ENCODE data around the gene RTL1. TPM values are rescaled to one million over a fixed set of nuclear protein-coding genes. Genes with fewer than 3 reads are reported as not detected.

Gene RTL1
- polyA plus RNA-seq, 1 experiment: not detected

DNA sequence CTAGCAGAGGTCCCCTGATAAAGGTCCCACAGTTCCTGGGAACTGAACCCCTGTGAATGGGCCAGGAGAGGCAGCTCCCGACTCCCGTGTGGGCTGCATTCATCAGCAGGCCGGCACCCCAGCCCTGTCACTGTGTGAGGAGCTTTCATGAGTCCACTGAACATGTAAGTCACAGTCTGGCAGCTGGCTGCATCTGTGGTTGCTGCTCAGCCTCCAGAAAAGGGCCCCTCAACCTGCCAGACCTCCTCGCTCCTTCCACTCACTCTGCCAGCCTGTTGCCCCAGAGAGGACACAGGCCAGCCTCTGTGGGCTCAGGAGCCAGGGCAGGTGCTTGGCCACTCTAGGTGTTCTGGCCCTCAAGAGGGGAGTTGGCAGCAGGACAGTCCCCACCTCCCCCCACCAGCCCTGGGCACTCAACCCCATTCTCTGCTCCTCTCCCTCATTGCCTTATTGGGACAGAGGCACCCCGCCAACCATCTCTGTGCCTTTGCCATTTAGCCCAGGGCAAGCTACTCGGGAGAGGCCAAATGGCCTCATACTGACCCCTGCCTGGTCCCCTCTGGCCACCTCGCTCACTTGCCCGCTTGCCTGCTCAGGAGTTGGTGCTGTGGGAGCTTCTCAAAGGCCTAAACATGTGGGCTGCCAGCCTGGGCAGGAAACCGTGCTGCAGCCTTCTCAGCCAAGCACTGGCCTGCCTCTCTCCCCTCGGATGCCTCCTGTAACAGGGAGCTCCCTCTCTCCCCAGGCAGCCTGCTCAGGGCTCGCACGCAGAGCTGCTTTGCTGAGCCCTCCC lies 1.9 kb downstream of the RTL1 start:
- POLR2A ChIA-PET: no interaction called here
- TF ChIP-seq, protein P1, sequence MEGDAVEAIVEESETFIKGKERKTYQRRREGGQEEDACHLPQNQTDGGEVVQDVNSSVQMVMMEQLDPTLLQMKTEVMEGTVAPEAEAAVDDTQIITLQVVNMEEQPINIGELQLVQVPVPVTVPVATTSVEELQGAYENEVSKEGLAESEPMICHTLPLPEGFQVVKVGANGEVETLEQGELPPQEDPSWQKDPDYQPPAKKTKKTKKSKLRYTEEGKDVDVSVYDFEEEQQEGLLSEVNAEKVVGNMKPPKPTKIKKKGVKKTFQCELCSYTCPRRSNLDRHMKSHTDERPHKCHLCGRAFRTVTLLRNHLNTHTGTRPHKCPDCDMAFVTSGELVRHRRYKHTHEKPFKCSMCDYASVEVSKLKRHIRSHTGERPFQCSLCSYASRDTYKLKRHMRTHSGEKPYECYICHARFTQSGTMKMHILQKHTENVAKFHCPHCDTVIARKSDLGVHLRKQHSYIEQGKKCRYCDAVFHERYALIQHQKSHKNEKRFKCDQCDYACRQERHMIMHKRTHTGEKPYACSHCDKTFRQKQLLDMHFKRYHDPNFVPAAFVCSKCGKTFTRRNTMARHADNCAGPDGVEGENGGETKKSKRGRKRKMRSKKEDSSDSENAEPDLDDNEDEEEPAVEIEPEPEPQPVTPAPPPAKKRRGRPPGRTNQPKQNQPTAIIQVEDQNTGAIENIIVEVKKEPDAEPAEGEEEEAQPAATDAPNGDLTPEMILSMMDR (IDR thresholded peaks at IDR 0.05; ENCODE audit: insufficient read depth, low read depth, low read length): no peak

DNA sequence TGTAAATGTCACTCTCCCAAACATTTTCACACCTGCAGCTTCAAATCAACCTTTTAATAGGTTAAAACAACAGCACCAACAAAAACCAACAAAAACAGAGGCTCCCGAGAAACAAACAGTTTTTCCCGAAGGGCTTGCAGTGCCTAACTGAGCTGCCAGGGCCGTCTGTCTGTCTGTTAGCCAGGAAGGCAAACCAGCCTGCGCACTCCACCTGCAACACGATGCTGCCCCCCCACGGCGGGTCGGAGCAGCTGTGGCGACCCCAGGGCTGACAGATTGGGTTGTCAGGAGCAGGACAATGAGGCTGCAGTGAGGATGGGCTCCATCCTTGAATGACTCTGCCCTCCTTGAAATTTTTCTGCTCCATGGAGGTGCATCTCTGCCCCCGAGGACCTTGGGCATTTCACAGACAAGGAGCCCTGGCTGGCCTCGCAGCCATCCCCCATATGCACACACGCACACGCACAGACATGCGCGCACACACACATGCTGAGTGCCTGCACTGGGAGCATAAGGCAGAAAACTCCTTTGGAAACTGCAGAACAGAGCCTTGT lies 2.6 kb downstream of the RTL1 start:
- DNase-seq (ENCODE audit: low read depth): no peak
- no peaks in the 10 kb centered on the region; the same call in 1 of the 2 replicates for H3K27me3 ChIP-seq (ENCODE audit: control insufficient read depth, insufficient read depth, low read length)
- POLR2A ChIA-PET: no interaction called here
- no peak overlapping the region for H3K4me3 ChIP-seq (ENCODE audit: low read depth, low read length)
- TF ChIP-seq, protein P1 (IDR thresholded peaks at IDR 0.05; ENCODE audit: insufficient read depth, low read depth, low read length): no peak
- CTCF ChIA-PET: interaction anchor here (0.6 to 1.9 kb wide), 3 partner anchors 9 to 517 kb away, joined by 3 to 4 read pairs (median 4); no protein-coding TSS in a partner anchor
- H3K36me3 ChIP-seq (ENCODE audit: control insufficient read depth, insufficient read depth, low read length): peaks cover 29% of the 10 kb centered on the region

More for the DNA sequence above, 1.9 kb downstream of the RTL1 start:
- no peak overlapping the region for H3K4me3 ChIP-seq (ENCODE audit: low read depth, low read length)
- CTCF ChIA-PET: interaction anchor here (0.8 to 1.9 kb wide), 2 partner anchors 239 to 518 kb away, joined by 3 to 4 read pairs; no protein-coding TSS in a partner anchor
- no peak for DNase-seq (ENCODE audit: low read depth)
- H3K27me3 ChIP-seq (ENCODE audit: control insufficient read depth, insufficient read depth, low read length): no peaks in the 10 kb centered on the region; the same call in 1 of the 2 replicates
- H3K36me3 ChIP-seq (ENCODE audit: control insufficient read depth, insufficient read depth, low read length): peaks cover 26% of the 10 kb centered on the region

DNA sequence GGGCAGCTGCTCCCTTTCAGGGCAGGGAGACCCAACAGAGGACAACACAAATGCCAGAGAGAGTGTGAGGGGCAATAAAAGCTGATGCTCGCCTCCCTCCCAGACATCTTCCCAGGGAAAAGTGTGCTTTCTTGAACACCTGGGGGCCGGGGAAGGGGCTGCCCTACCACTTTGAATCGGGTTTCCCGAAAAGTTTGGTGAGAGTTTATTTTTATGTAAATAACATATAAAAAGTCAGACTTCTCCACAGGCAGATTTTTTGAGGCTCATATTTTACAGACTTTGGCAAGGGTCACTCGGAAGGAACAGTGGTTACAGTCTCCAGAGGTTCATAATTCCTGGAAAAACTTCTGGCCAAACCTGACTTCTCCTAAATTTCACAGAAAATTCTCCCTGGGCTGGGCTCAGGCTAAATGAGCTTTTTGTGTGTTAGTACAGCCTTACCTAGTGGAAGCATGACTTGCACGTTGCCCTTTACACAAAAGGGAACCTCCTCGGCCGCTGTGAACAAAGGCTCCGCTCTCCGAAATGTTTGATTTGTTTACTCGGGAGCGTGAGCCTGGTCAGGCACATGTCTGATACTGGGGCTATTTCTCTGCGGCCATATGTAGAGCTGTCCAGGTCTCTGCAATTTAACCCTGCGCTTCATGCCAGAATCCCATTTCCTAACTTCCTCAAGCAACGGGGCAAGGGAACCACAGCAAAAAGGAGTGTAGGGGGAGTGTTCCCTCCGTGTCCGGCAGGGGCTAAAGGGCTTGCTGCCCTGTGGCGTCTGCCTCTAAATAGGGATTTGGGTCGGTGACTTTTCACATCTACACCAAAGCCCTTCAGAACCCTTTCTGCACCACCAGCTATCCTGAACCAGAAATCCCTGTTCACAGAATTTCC lies 3.4 kb downstream of the RTL1 start:
- Histone ChIP-seq H3K36me3 (ENCODE audit: control insufficient read depth, insufficient read depth, low read length) (peaks cover 29% of the 10 kb centered on the region), H3K4me3 (ENCODE audit: low read depth, low read length) (no peak overlapping the region)
- CTCF ChIA-PET: interaction anchor here (0.6 to 1.4 kb wide), 3 partner anchors 8 to 516 kb away, joined by 3 to 4 read pairs (median 3); no protein-coding TSS in a partner anchor

DNA sequence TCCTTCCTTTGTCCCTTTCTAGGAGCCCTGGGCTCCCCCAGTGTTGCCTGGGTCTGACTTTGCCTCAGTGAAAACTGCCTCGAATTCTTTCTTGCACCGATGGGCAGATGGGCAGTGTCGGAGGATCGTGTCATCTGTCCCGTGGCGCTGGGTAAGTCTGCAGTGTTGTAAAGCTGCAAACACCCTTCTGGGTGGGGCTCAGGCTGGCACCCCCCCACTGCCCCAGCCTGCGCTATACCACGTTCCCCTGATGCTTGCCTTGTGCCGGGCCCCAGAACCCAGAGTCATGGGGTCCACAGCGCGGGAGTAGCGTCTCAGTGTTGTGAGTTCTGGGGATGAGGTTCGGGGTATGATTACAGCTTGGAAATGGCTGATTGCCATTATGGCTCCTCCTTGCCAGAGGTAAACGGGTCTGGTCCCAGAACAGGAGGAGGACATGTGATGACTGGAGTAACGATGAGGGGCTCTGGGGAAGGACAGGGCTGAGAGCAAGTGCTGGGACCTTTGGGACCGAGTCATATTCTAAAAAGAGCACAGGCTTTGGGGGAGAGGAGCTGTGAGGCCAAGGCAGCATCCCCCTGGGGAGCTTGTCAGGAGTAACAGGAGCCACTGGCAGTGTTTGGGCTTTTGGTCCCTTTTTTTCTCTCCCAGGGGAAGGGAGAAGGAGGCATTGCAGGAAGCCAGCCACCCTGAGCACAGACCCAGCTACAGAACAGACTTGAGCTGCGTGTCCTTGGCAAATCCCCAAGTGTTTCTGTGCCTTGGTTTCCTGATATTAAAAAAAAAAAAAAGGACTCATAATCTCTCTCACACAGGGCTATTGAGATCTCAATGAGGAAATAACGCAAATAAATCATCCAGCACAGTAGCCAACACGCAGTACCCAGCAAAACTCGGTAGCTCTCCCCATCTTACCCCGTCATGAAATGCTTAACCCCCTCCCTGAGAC lies 4.3 kb downstream of the RTL1 start:
- TF ChIP-seq, protein P1 (IDR thresholded peaks at IDR 0.05; ENCODE audit: insufficient read depth, low read depth, low read length): no peak
- Histone ChIP-seq H3K27me3 (ENCODE audit: control insufficient read depth, insufficient read depth, low read length) (no peaks in the 10 kb centered on the region; the same call in 1 of the 2 replicates), H3K36me3 (ENCODE audit: control insufficient read depth, insufficient read depth, low read length) (peaks cover 29% of the 10 kb centered on the region), H3K4me3 (ENCODE audit: low read depth, low read length) (no peak overlapping the region)
- no peak for DNase-seq (ENCODE audit: low read depth)
- ChIA-PET CTCF (interaction anchor here (1.1 kb wide), 1 partner anchor 275 kb away, joined by 3 read pairs; no protein-coding TSS in a partner anchor), POLR2A (no interaction called here)

More for the DNA sequence above, 3.4 kb downstream of the RTL1 start:
- DNase-seq (ENCODE audit: low read depth): no peak
- H3K27me3 ChIP-seq (ENCODE audit: control insufficient read depth, insufficient read depth, low read length): no peaks in the 10 kb centered on the region; the same call in 1 of the 2 replicates
- POLR2A ChIA-PET: no interaction called here
- TF ChIP-seq, protein P1 (IDR thresholded peaks at IDR 0.05; ENCODE audit: insufficient read depth, low read depth, low read length): no peak

Measured in BJ (cell line).